ENCODE measurements around the gene ISLR2. TPM values are rescaled to one million over a fixed set of nuclear protein-coding genes. Genes with fewer than 3 reads are reported as not detected.
A peak's percentile ranks its signal among the peaks of the same experiment; 100 is the strongest.
"Not testable (repeated sequence)": the region's sequence is repeated elsewhere in the genome, so short reads cannot be mapped to it uniquely, and the experiment has no call there.

ISLR2 gene
- total RNA-seq, 2 experiments from 2014 or later, result not detected

DNA sequence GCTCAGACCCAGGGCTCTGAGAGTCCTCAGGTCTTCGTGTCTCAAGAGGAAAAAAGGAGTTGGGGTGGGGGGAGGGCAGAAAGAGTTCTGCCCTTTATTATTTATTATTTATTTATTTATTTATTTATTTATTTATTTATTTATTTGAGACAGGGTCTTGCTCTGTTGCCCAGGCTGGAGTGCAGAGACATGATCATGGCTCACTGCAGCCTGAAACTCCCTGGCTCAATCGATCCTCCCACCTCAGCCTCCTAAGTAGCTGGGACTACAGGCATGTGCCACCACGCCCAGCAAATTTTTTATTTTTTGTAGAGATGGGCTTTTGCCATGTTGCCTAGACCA lies 31.8 kb downstream of the ISLR2 start:
- CTCF ChIA-PET, result not testable (repeated sequence)

DNA sequence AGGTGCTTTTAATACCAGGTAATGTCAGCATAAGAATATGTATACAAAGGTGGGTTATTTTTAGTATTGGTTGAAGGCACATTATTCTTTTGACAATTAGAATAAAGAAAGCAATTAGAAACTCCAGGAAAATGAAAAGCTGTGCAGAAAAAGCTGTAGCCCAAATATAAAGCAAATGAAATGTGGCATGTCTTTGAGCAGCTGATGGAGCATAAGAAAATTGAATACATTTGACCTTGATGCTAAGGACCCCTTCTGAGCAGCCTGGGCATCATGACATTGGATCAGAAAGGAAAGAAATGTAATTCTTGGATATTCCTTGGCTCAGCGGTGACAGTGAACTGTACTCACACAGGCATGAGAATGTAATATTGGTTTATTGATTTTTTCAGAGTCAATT lies 35.1 kb downstream of the ISLR2 start:
- POLR2A ChIA-PET, result no interaction called here
- Mint-ChIP-seq H3K9me3 (ENCODE audit: insufficient read depth) (no peaks in the 10 kb centered on the region), H3K4me3 (no peak overlapping the region), H3K27ac (no peak overlapping the region), H3K36me3 (ENCODE audit: low read depth) (no peaks in the 10 kb centered on the region), H3K27me3 (ENCODE audit: low read depth) (peaks cover 12% of the 10 kb centered on the region), H3K4me1 (ENCODE audit: low read depth) (no peaks in the 10 kb centered on the region)
- CTCF ChIA-PET, result no interaction called here
- ATAC-seq (no peak), DNase-seq (no peak)

More for the DNA sequence above, 31.8 kb downstream of the ISLR2 start:
- DNase-seq; H3K36me3 Mint-ChIP-seq (ENCODE audit: low read depth); H3K27ac Mint-ChIP-seq; ATAC-seq; H3K4me3 Mint-ChIP-seq; POLR2A ChIA-PET; H3K9me3 Mint-ChIP-seq (ENCODE audit: insufficient read depth): not testable (repeated sequence)
- Mint-ChIP-seq H3K4me1 (ENCODE audit: low read depth) (peaks cover 16% of the 10 kb centered on the region), H3K27me3 (ENCODE audit: low read depth) (peaks cover 12% of the 10 kb centered on the region)

DNA sequence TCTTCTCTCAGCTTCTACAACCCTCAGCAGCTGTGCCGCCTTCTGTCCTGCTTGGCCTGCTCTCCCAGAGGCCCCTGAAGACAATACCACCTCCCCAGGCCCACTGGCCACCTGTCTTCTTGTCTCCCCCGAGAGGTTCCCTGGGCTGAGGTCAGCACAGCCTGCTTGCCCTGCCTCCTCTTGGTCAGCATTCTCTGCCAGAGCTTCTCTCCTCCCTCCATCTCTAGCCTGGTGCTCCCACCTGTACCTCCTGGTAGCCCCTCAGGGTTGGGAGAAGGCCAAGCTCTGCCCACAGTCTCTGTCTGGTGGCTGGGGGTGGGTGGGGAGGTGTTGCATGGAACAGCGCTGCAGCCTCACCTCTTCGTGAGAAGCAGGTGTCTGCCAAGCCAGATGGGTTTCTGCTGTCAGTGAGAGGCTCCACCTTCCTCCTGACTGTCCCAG lies 37.5 kb downstream of the ISLR2 start:
- ChIA-PET CTCF (no interaction called here), POLR2A (interaction anchor here (0.8 kb wide), 1 partner anchor 64 kb away, joined by 3 read pairs; no protein-coding TSS in a partner anchor)
- ATAC-seq (no peak), DNase-seq (no peak)
- H3K9me3 Mint-ChIP-seq (ENCODE audit: insufficient read depth), result no peaks in the 10 kb centered on the region
- H3K36me3 Mint-ChIP-seq (ENCODE audit: low read depth), result no peaks in the 10 kb centered on the region
- no peaks in the 10 kb centered on the region for H3K4me1 Mint-ChIP-seq (ENCODE audit: low read depth)
- peaks cover 7% of the 10 kb centered on the region for H3K27me3 Mint-ChIP-seq (ENCODE audit: low read depth)
- no peak overlapping the region for H3K4me3 Mint-ChIP-seq
- H3K27ac Mint-ChIP-seq, result peak overlapping the region; percentile 6

DNA sequence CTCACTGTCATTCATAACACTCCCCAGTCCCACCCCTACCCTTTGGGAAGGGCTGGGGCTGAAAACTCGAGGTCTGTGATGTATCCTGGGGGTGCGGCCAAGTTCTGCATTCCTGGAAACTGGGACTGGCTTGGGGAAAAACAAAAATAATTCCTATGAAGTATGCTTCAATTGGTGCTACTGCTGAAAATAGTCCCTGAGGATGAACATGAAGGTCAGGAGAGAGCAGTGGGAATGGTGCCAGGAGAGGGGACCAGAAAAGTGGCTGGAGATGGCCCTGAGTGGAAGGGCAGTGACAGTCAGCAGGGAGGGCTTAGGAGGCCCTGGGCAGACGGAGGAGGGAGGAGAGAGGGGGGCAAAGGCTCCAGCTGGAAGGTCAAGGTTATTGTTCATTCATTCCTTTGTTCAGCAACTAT lies 38.3 kb downstream of the ISLR2 start:
- ATAC-seq (no peak), DNase-seq (no peak)
- CTCF ChIA-PET, result no interaction called here
- H3K36me3 Mint-ChIP-seq (ENCODE audit: low read depth), result no peaks in the 10 kb centered on the region
- H3K27ac Mint-ChIP-seq, result no peak overlapping the region
- peaks cover 7% of the 10 kb centered on the region for H3K27me3 Mint-ChIP-seq (ENCODE audit: low read depth)
- H3K4me1 Mint-ChIP-seq (ENCODE audit: low read depth), result no peaks in the 10 kb centered on the region
- no peaks in the 10 kb centered on the region for H3K9me3 Mint-ChIP-seq (ENCODE audit: insufficient read depth)
- POLR2A ChIA-PET, result no interaction called here
- H3K4me3 Mint-ChIP-seq, result no peak overlapping the region

DNA sequence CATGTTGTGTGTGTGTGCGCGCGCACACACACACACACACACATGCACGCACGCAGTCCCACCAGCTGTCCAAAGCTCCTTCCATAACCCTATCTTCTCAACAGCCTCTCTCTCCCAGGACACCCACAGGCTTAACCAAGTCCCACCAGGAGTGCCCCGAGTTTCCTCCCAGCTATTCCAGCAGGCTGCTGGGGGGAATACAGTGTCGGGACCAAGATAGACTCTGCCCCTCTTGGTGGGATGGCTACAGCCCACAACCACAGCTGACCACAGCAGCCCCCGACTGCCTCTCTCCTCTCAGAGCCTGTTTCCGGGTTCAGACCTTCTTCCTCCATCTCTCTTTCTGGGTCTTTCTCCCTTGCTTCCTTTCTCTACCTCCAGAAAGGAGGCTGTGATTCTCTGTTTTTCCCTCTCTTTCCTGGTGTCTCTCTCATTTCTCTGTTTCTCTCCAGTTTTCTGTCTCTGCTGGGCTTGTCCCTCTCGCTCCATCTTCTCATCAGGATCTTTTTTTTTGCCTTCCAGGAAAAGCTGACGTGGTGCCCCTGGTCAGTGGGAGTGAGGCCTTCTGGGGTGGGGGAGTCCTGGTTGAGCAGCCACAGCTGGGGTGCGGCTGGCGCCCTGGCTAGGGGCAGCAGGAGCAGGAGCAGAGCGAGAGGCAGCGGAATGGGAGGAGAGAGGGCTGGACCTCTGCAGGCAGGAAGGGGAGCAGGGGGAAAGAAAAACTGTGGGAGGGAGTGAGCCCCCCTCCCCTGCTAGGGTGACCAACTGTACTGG lies 39.9 kb downstream of the ISLR2 start:
- ATAC-seq, result no peak
- Mint-ChIP-seq H3K9me3 (ENCODE audit: insufficient read depth) (no peaks in the 10 kb centered on the region), H3K4me3 (no peak overlapping the region), H3K27me3 (ENCODE audit: low read depth) (peaks cover 3% of the 10 kb centered on the region), H3K36me3 (ENCODE audit: low read depth) (no peaks in the 10 kb centered on the region), H3K4me1 (ENCODE audit: low read depth) (no peaks in the 10 kb centered on the region), H3K27ac (no peak overlapping the region)
- POLR2A ChIA-PET, result no interaction called here
- CTCF ChIA-PET, result no interaction called here
- DNase-seq, result no peak

DNA sequence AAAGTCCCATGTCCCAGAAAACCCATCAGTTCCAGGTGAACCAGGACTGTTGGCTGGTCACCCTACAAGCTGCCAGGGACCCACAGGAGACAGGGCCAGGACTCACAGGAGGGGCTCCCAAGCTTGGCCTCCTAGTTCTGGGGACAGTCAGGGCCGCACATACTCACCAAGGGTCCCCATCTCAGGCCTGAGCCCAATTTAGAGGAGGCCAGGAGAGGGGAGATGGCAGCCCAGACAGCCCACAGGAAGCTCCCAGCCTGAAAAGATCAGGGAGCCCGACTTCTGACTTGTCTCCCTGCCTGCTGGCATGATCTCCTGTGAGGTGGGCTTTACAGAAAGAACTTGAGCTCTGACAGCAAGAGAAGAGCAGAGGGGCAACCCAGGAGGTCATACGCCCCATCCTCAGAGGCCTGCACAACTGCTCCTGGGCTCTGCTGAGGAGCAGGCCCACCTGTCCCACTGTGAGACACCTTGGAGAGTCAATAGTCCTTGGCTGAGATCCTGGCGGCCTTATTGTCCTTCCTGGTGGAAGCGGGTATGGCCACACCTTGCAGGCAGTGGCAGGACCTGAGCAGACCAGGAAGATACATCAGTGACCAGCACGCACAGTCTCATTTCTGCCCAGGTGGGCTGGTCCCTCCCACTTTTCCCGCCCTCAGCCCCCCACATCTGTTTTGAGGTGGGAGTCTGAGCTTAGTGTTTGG lies 40.6 kb downstream of the ISLR2 start:
- ATAC-seq (no peak), DNase-seq (no peak)
- Mint-ChIP-seq H3K27me3 (ENCODE audit: low read depth) (peaks cover 3% of the 10 kb centered on the region), H3K27ac (no peak overlapping the region), H3K36me3 (ENCODE audit: low read depth) (no peaks in the 10 kb centered on the region), H3K4me3 (no peak overlapping the region), H3K9me3 (ENCODE audit: insufficient read depth) (no peaks in the 10 kb centered on the region), H3K4me1 (ENCODE audit: low read depth) (no peaks in the 10 kb centered on the region)
- ChIA-PET CTCF (no interaction called here), POLR2A (no interaction called here)

DNA sequence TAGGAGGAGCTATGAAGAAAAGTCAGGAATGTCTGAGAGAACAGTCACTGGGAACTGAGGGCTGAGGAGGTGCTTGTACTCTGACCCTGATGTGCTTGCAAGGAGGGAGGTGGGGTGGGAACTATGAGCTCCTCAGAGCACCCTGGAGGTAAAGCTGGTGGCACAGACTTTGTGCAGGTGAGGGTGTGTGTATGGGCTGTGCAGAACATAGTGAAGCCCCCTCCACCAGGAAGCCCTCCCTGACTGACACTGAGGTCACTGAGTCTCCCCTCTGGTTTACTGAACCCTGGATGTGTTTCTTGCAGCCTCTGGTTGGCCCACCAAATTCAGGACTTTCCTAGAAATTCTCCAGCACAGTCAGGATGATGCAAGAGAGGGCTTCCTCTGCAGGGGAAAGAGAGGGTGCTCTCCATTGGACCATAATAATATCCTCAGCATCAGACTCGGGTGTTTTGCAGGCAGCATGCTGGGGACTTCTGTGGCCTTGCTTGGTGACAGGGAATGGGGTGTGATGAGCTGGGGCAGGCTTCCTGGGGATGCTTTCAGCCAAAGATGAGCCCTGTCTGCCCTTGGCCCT lies 41.7 kb downstream of the ISLR2 start:
- Mint-ChIP-seq H3K27me3 (ENCODE audit: low read depth) (peaks cover 3% of the 10 kb centered on the region), H3K27ac (no peak overlapping the region), H3K4me3 (no peak overlapping the region), H3K9me3 (ENCODE audit: insufficient read depth) (no peaks in the 10 kb centered on the region), H3K4me1 (ENCODE audit: low read depth) (no peaks in the 10 kb centered on the region), H3K36me3 (ENCODE audit: low read depth) (no peaks in the 10 kb centered on the region)
- no peak for DNase-seq
- ATAC-seq, result no peak
- POLR2A ChIA-PET, result no interaction called here
- CTCF ChIA-PET, result no interaction called here

DNA sequence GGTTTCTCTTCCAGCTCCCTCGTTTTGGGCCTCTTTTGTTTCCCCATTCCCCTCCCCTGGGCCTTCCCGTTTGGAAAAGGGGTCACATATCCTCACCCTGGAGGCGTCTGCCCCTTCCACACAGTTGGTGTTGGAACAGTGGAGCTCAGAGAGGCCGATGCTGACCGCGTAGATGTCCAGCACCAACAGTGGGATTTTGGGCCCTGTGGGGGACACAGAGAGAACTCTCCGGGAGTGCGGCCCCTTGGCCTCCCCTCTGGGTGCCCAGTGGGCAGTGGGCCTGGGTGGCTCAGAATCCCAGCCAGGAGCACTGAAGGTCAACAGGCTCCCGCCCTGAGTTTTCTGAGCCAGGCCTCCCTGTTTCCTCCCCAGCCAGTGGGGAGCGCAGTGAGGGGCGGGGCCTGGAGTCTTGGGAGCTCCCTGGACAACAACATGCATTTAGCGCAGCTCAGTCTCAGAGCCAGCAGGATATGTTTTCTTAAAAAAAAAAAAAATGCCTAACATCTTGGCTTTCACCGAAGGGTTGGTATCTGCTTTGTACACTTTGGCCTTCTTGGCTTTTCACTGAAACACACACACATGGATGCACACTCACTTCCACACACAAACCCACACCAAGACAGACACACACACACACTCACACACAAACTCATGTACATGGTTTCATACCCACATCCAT lies 42.5 kb downstream of the ISLR2 start:
- Mint-ChIP-seq H3K9me3 (ENCODE audit: insufficient read depth) (no peaks in the 10 kb centered on the region), H3K4me3 (no peak overlapping the region), H3K36me3 (ENCODE audit: low read depth) (no peaks in the 10 kb centered on the region), H3K4me1 (ENCODE audit: low read depth) (no peaks in the 10 kb centered on the region), H3K27ac (no peak overlapping the region), H3K27me3 (ENCODE audit: low read depth) (peaks cover 3% of the 10 kb centered on the region)
- no peak for ATAC-seq
- ChIA-PET POLR2A (no interaction called here), CTCF (no interaction called here)
- no peak for DNase-seq

DNA sequence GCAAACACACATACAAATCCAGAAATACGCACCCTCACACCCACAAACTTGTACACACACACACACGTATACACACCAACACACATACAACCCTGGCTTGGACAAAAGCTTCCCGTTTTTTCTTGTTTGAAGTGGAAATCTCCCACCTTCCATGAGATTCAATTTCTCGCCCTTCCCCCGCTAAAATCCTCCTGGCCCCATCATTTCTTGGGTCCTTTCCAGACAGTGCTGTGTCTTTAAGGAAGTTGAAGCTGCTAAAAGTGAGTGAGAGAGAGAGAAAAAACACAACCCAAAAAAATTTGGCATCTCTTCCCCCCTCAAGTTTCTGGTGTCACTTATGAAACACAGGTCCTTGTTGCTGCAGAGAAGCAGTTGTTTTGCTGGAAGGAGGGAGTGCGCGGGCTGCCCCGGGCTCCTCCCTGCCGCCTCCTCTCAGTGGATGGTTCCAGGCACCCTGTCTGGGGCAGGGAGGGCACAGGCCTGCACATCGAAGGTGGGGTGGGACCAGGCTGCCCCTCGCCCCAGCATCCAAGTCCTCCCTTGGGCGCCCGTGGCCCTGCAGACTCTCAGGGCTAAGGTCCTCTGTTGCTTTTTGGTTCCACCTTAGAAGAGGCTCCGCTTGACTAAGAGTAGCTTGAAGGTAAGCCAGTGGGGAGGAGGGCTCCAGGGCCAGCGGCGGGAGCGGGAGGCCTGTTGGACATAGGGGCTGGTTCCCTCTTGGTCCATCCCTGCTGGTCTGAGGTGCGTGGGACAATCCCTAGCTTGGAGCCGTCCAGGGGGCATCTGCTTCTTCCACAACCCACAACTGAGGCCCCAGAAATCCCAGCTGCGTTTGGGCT lies 43.2 kb downstream of the ISLR2 start, which contains the start of gene ISLR:
ISLR (plus strand) TSS at position 331 of the 839 bp plus-strand sequence. CDS start 1,149 bp downstream, outside the sequence.
- Mint-ChIP-seq H3K27me3 (ENCODE audit: low read depth) (peaks cover 2% of the 10 kb centered on the region), H3K4me1 (ENCODE audit: low read depth) (no peaks in the 10 kb centered on the region), H3K27ac (no peak within 1 kb of the TSS), H3K36me3 (ENCODE audit: low read depth) (no peaks in the 10 kb centered on the region), H3K9me3 (ENCODE audit: insufficient read depth) (no peaks in the 10 kb centered on the region), H3K4me3 (no peak within 1 kb of the TSS)
- ATAC-seq (no peak), DNase-seq (no peak)
- ChIA-PET CTCF (no interaction called here), POLR2A (no interaction called here)

DNA sequence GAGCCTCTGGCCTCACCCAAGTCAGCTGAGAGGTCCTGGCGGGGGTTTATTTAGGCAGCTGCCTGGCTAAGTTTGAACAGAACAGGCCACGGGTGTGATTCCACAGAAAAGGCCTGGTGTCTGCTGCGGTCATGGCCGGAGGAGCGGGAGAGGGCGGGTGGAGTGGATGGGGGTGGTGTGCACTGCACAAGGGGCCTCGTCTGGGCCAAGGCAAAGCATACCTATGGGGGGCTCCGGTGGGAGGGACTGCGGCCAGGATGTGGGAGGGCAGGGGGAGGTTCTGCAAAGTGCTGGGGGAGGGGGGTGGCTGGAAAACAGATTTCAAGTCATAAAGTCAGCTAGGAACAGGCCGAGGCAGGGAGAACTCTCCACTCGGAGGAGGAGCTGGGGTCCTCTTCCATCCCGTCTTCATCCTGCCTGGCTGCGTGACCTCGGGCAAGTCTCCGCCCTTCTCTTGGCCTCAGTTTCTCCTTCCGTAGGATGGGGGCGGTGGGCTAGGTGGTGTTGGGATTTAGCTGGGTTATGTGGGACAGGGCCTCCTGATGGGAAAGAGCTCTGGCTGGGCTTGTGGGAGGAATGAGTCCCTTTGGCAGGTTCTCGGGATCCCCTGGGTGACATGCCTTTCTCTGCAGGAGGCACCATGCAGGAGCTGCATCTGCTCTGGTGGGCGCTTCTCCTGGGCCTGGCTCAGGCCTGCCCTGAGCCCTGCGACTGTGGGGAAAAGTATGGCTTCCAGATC lies 44.0 kb downstream of the ISLR2 start:
- no peaks in the 10 kb centered on the region for H3K36me3 Mint-ChIP-seq (ENCODE audit: low read depth)
- H3K9me3 Mint-ChIP-seq (ENCODE audit: insufficient read depth), result no peaks in the 10 kb centered on the region
- ChIA-PET POLR2A (no interaction called here), CTCF (no interaction called here)
- peaks cover 2% of the 10 kb centered on the region for H3K27me3 Mint-ChIP-seq (ENCODE audit: low read depth)
- ATAC-seq (no peak), DNase-seq (no peak)
- H3K27ac Mint-ChIP-seq, result no peak overlapping the region
- H3K4me3 Mint-ChIP-seq, result no peak overlapping the region
- no peaks in the 10 kb centered on the region for H3K4me1 Mint-ChIP-seq (ENCODE audit: low read depth)

DNA sequence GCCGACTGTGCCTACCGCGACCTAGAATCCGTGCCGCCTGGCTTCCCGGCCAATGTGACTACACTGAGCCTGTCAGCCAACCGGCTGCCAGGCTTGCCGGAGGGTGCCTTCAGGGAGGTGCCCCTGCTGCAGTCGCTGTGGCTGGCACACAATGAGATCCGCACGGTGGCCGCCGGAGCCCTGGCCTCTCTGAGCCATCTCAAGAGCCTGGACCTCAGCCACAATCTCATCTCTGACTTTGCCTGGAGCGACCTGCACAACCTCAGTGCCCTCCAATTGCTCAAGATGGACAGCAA lies 44.5 kb downstream of the ISLR2 start:
- H3K4me3 Mint-ChIP-seq, result no peak overlapping the region
- H3K27me3 Mint-ChIP-seq (ENCODE audit: low read depth), result peaks cover 2% of the 10 kb centered on the region
- DNase-seq (no peak), ATAC-seq (no peak)
- no peaks in the 10 kb centered on the region for H3K36me3 Mint-ChIP-seq (ENCODE audit: low read depth)
- no peak overlapping the region for H3K27ac Mint-ChIP-seq
- ChIA-PET CTCF (no interaction called here), POLR2A (interaction anchor here (0.7 kb wide), 1 partner anchor 1497 kb away, joined by 3 read pairs; no protein-coding TSS in a partner anchor)
- no peaks in the 10 kb centered on the region for H3K4me1 Mint-ChIP-seq (ENCODE audit: low read depth)
- no peaks in the 10 kb centered on the region for H3K9me3 Mint-ChIP-seq (ENCODE audit: insufficient read depth)

Data from activated CD8-positive, alpha-beta T cell treated with anti-CD3 and anti-CD28 coated beads, Interleukin-2, amount 10 ng/mL, durations not matched to agents 7 days and 5 days (primary cell).